CD4-positive, alpha-beta T cell treated with Interleukin-2 at 100 ng/mL for 4 hours (primary cell): ENCODE results near the gene DRGX.

Source experiments
- DNase-seq: peaks from one replicate; pipeline ENCODE4 v3.0.0-alpha.2; 2020; ENCODE audit warnings: low spot score

The DRGX gene

DNA sequence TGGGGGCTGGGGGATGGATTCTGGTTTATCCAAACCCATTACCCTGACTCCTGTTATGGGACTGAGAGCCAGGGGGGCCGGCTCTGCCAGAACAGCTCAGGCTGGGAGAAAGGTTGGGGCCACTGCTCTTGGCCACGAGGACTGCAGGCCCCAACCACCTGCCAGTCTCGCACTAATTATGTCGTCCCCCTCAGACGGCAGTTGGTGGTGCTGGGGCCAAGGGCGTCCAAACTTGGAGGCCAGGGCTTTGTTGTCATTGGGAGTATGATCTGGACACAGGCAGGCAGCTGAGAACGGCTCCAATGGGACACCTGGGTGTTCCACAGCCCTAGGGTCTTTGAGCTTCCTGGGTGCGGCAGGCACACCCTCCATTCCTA lies 34.7 kb downstream of the DRGX start:
- no peak for DNase-seq

DNA sequence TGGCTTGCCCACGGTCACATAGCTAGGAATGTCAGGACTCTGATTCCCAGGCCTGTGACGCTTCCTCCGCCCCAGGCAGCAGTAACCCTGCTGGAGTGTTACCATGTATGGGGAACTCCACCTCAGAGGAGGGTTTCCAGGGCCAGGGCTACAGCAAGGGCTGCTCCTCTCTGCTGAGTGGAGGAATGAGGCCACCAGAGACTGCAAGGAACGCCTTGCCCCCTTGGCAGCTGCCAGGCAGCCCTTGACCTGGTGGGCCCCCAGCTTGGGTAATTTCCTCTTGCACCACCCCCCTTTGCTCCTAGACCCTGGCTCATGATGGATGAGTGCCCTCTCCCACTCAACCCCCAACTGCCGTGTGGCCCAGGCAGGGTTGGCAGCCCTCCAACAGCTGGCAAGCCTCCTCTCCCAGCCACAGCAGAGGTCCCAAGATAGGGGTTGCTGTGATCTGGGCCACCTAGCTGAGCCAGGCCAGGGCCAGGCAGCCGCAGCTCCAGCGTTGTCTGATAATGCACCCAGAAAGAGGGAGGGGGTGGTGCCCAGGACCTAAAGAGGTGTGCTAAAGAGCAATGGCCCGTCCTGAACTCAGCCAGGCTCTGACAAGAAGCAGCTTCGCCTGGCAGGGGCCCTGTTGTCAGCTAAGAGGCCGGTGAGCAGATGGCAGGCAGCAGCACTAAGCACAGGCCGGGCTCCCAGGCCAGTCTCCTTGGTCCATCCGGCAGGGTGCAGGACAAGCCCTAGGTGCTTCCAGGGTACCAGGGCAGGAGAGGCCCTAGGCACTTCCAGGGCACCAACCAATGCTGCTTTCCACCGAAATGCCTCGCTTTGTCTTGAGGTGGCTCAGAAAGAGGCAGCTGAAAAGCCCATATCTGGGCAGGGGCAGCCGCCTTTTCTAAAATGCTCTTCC lies 35.4 kb downstream of the DRGX start:
- DNase-seq, result no peak

DNA sequence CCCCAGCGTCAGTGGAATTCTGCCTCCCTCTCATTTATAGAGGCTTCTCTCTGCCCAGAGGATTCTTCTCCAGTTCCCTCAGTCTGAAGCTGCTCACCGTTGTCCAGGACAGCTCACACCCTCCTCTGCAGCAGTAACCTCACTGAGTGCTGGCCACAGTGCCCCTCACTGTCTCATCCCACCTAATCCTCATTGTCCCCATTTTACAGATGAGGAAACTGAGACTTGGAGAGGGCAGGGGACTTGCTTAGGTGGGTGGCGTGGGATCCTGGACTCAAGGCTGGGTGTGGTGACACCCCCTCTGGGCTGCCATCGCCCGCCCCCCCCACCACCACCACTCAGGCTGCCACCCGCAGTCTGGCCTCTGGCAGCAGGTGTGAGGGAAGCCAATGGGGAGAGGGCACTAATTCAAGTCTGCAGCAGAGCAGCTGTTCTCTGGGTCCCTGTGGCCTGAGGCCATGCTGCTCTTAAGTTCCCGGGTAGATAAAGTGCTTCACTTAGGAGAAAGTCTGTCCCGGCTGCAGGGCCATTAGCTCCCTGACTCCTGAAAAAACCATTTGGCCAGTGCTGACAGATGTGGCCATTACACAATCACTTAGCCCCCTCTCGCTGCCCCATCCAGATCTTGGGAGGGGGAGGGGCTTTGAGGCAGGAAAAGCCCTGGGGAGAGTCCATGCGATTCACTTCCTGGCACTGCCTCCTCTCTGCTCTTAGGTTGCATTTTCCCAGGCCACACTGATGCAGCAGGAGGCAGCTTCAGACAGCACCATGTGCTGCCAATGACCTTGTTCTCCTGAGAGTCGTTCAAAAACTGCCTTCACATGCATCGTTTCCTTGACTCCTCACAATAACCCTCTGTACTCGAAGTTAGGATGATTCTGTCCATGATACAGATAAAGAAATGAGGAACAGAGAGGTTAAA lies 36.3 kb downstream of the DRGX start:
- DNase-seq, result no peak

DNA sequence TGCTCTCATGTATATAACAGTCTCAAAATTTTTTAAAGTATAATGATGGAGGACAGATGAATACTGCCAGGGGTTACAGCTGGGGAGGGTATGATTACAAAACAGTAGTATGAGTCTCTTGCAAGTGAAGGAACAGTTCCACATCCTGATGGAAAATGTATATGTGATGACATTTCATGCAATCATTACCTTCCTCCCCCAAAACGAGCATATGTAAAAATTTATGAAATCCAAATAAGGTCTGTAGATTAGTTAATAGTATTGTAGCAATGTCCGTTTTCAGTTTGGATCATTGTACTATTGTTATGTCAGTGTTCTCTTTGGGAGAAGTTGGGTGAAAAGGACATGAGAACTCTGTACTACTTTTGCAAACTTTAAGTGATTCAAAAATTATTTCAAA lies 38.0 kb downstream of the DRGX start:
- no peak for DNase-seq

DNA sequence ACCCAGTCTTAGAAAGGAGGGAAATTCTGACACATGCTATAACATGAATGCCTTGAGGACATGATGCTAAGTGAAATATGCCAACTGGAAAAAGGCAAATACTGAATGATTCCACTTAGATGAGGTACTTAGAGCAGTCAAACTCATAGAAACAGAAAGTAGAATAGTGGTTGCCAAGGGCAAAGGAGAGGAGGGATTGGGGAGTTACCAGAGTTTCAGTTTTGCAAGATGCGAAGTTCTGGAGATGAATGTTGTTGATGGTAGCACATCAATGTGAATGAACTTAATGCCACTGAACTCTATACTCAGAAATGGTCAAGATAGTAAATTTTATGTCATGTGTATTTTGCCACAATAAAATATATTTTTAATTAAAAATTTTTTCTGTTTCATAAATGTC lies 38.9 kb downstream of the DRGX start:
- DNase-seq, result no peak

DNA sequence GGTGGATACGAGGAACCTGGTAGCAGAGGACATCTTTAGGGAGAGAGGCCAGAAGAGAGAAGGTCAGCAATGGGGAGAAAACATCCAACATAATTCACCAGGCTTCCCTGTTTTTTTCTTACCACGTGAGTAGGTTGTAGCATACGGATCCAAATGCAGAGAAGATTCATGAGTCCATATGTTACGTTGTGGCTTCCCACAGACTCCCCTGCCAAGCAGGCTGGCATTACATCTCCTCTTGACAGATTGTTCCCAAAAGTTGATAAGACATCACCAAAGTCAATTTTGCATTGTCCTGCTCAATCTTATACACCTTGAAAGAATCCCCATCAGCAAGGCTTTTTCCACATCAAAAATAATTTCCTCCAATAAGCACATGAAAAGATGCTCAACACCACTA lies 39.7 kb downstream of the DRGX start:
- DNase-seq, result no peak

DNA sequence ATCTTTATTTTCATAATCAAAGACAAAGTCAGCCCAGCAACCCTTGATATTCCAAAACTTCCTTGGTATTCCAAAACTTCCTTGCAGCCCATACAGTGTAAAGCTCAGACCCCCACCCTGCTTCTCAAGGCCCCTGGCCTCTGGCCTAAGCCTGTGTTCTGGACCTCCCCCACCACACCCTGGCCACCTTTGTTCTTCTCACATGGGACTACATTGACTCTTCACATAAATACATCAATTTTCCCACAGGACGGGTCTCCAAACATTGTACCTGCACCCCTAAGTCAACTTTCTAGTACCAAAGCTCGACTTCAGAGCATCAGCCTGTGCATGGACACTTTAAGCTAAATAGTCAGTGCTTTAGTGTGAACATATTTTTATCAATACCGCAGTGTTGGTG lies 40.7 kb downstream of the DRGX start:
- no peak for DNase-seq

DNA sequence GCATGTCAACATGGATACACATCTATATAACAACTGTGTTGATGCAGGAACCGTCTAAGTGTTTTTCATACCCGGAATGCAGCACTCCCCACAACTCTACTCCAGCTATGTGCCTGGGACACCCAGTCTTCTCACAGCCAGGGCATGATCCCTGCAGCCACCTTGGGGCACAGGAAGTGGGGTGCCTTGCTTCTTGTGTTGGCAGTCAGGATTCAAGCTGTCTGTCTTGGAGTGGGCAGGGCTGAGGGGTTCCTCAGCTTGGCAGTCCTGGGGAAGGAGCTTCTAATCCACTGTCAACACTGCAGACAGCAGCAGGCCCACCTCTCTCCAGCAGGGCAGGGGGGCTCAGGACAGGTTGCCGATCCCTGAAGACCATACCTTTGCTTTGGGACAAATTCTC lies 41.3 kb downstream of the DRGX start:
- DNase-seq, result no peak

DNA sequence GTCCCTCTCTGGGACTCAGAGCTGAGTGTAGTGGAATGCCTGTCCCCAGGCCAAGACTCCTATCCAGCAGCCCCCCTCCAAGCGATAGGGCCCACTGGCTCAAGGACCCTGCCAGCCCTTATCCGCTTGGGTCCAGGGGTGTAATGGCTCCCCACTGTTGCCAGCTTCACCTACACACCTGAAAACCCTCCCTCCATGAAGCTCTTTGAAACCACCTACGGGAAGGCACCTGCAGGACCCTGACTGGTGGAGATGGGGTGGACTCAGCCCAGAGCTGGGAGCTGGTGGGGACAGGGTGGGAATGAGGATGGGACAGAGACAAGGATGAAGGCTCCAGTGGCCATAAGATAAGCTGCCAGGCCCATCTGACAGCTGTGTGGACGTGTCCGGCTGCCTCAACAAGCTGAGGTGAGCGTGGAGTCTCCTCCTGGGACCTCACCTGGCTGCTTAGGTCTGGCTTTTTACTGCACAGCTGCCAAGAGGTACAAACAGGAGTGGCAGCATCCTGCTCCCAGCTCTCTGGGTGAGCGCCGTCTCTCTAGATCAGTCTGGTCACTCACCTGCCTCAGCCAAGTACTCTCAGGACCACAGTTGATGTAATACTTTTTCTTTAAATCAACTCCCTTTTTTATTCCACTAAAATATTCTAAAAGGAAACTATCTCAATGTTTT lies 41.9 kb downstream of the DRGX start:
- DNase-seq, result no peak

DNA sequence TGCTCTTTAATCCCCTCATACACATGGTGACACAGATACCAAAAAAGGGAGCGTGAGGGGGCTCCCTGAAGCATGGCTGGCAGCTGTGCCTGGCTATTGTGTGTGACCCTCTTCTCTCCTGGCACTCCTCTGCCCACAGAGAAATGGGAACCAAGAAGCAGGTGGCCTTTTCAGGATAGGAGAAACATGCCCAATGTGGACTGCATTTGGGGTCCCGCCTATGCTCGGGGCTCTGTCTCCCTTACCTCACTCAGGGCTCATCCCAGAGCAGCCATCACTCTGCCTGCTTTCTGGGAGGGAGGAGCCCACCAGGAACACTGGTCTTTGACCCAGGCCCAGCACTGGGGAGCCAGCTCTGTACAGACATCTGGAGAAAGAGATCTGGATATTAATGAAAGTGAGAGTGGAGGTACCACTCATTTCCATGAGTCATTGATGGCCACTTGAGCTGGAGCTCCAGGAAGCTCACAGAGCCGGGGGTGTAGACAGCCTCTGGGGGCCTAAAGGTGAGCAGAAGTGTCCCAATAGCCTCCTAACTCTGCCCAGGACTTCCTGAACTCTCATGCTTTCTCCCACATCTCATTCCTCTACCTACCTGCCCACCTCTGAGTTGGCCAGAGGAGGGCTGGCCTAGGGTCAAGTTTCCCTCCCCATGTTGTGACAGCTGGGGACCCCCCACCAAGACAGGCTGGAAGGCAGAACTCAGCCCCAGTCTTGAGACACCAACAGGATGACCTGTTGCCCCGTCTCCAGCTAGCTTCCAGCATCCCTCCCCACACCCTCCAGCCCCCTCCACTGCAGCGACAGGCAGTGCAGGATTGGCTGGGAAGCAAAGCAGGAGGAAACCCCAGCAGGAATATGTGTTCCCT lies 42.6 kb downstream of the DRGX start:
- DNase-seq, result no peak

DNA sequence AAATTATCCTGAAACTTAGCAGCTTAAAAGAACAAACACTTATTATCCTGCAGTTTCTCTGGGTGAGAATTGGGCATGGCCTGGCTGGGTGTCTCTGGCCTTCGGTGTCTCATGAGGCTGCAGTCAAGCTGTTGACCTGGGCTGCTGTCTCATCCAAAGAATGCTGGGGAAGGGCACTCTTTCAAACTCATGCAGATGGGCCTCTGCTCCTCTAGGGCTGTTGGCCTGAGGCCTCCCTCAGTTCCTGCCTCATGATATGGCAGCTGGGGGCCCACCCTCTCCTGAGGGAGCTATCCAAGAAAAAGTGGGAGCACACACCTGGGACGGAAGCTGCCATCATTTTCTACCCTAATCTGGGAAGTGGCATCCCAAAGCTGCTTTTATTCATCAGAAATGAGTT lies 43.6 kb downstream of the DRGX start:
- DNase-seq, result no peak

DNA sequence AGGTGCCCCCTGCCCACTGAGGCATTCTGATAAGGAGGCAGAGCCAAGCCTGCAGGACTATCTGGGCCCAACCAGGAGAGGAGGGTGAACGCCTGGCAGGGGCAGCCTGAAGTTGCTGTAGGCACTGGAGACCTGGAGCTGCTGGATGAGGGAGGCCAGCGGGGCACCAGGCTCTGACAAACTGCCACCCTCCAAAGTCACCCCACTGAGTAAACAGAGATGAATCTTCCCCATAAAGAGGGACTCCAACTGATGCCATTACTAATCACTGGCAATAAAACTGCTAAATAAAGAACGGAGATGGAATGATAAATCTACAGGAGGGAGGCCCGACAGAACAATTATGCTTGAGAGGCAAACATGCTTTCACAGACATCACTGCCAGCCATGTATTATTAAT lies 44.2 kb downstream of the DRGX start:
- DNase-seq, result no peak

DNA sequence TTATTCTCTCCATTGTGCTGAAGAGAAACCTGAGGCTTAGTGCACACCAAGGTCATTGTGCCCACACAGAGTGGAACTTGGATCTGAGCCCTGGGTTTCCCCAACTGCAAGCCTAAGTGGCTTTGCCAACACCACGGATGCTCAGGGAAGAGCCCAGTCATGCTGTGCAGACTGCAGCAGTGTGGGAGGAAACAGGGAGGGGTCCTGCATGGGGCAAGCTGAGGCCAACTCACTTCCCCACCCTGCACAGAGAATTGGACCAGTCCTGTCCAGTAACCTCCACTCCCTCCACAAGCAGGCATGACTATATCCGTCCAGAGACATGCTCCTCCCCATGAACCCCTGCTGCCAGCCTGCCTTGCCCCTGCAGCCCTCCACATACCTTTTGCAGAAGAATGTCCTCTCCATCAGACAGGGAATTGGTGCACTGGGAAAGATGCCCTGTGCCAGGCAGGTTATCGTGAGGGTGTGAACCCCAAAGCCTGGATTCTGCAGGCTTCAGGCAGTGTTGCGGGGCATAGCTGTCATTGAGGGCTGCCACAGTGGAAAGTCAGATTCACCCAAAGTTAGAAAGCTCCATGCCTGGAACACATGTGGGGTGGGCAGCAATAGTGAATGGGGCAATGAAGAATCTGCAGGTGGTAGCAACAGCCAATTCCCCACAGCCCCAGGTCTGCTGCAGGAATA lies 44.9 kb downstream of the DRGX start:
- DNase-seq, result no peak

DNA sequence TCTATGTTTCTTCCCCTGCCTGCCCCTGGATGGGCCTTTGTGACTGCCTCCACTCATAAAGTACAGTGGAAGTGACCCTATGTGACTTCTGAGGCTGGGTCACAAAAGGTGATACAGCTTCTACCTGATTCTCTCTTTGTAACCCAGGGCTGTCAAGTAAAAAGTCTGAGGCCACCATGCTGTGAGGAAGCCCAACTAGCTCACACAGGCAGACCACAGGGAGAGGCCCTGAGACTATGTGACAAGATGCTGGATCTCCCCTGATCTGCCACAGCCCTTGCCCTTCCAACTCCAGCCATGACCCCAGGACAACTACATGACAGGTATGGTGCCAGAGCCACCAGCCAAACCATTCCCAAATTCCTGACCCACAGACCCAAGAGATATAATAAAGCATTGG lies 45.8 kb downstream of the DRGX start:
- DNase-seq, result no peak

DNA sequence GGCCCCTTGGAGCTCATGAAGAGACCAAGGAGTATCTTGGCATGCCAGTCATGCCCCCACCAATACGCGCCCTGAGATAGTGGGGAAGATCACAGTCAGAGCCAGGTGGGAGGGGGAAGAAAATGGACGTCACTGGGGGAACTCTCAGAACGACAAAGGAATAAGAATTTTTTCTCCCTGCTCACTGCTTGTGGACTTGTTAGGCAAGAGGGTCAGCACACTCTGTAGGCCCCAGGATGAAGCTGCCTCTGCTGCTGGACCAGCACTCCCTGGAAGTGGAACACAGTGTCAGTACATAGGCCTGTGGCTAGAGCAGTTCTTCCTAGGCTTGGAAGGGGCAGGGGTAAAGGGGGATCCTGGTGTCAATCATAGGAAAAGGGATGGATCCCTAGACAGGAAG lies 46.5 kb downstream of the DRGX start:
- no peak for DNase-seq

DNA sequence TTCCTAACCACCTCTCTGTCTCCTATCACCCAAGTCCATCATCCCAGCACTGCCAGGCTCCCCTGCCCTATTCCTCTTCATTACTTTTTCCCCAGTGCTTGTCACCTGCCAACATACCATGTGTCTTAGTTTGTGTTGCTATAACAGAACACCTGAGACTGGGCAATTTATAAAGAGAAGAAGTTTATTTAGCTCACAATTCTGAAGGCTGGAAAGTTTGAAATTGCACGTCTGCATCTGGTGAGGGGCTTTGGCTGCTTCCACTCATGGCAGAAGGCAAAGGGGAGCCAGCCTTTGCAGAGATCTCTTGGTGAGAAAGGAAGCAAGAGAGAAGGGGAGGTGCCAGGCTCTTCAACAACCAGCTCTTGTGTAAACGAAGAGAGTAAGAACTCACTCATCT lies 47.3 kb downstream of the DRGX start:
- DNase-seq, result no peak

DNA sequence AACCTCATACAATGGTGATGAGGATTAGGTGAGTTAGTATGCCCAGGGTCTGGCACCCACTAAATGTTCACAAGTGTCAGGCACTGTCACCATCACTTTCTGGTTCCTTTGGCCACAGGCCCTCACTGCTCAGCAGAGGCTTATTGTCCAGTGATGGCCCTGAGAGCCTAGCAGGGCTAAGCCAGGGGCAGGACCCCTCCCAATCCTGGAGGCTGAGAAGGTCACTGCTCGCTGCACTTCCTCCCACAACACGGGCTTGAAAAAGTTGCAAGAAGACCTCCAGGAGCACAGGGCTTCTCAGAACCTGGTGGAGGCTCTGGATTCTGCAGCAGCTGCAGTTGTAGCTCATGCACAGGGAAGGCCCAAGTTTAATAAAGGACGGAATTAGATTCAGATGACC lies 48.1 kb downstream of the DRGX start:
- DNase-seq, result no peak

DNA sequence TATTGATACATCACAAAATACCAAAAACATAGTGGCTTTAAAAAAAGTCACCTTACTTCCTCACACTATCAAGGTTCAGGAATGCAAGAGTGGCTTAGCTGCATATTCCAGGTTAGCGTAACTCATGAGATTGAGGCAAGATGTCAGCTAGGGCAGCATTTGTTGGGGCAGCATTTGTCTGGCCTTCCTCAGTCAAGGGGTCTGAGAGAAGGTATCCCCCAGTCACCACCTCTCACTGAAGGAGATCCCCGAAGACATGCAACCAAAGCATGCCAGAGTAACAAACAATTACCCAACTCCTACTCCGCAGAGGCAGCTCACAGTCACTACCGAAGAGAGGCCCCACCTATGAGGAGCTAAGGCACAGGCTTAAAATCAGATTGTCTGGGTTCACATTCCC lies 48.5 kb downstream of the DRGX start:
- no peak for DNase-seq

DNA sequence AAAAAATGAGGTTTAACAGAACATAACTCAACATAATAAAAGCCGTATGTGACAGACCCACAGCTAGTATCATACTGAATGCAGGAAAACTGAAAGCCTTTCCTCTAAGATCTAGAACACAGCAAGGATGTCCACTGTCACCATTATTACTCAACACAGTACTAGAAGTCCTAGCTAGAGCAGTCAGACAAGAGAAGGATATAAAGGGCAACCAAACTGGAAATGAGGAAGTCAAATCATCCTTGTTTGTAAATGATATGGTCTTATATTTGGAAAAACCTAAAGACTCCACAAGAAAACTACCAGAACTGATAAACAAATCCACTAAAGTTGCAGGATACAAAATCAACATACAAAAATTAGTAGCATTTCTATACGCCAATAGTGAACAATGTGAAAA lies 51.0 kb downstream of the DRGX start:
- no peak for DNase-seq

DNA sequence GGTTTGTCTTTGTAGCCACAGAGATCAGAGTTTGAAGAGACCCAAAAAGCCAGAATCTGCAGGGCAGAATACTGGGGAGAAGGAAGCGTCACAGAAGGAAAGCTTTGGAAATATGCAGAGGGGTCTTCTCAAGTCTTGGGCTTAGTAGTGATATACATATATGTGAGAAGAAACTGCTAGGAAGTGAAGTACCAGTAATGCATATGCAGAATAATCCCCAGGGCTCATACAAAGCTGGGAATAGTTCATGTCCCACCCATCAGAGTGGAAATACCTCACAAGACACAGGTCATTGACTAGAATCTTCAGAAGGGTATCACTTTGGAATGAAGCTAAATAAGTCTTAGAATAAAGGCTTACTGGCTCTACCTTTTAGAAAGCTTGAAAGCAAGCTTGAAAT lies 57.3 kb downstream of the DRGX start:
- no peak for DNase-seq

DNA sequence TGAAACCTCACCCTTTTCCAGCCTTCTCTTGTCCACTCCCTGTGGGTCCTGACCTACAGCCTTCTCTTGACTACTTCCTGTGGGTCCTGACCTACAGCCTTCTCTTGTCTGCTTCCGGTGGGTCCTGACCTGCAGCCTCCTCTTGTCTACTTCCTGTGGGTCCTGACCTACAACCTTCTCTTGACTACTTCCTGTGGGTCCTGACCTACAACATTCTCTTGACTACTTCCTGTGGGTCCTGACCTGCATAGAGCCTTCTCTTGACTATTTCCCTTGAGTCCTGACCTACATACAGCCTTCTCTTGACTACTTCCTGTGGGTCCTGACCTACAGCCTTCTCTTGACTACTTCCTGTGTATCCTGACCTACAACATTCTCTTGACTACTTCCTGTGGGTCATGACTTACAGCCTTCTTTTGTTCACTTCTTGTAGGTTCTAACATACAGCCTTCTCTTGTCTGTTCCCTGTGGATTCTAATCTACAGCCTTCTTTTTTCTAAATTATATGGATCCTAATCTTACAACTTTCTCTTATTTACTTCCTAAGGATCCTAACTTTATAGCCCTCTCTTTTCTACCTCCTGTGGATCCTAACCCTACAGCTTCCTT lies 60.4 kb downstream of the DRGX start:
- no peak for DNase-seq
